Measurements from ENCODE around the gene PTCHD1. TPM values are rescaled to one million over a fixed set of nuclear protein-coding genes. Genes with fewer than 3 reads are reported as not detected.

PTCHD1 gene
- total RNA-seq, 1 donor from 2014 or later, result 3.4 TPM

GRCh38 chrX:23390979-23391378 is 56.3 kb downstream of the PTCHD1 start:
- H3K9me3 ChIP-seq, result no peaks in the 10 kb centered on the region
- no peak overlapping the region for H3K27ac ChIP-seq
- no peaks in the 10 kb centered on the region for H3K4me1 ChIP-seq
- DNase-seq (ENCODE audit: extremely low spot score in 2 of 2), result no peak
- H3K4me3 ChIP-seq, result no peak overlapping the region
- TF ChIP-seq POLR2A (IDR thresholded peaks at IDR 0.05) (no peak), CTCF (IDR thresholded peaks at IDR 0.05) (no peak)
- no peaks in the 10 kb centered on the region for H3K36me3 ChIP-seq
- H3K27me3 ChIP-seq, result no peaks in the 10 kb centered on the region
- intact Hi-C loops (cut with DNase I), result no loop called here

GRCh38 chrX:23392195-23392594 is 57.5 kb downstream of the PTCHD1 start:
- Histone ChIP-seq H3K27me3 (no peaks in the 10 kb centered on the region), H3K27ac (no peak overlapping the region), H3K4me1 (no peaks in the 10 kb centered on the region), H3K9me3 (no peaks in the 10 kb centered on the region), H3K4me3 (no peak overlapping the region), H3K36me3 (no peaks in the 10 kb centered on the region)
- intact Hi-C loops (cut with DNase I), result no loop called here
- TF ChIP-seq CTCF (IDR thresholded peaks at IDR 0.05) (no peak), POLR2AphosphoS5 (IDR thresholded peaks at IDR 0.05; ENCODE audit: insufficient read depth in 1 of 2, low read depth in 1 of 2) (no peak), POLR2A (IDR thresholded peaks at IDR 0.05) (no peak)
- no peak for DNase-seq (ENCODE audit: extremely low spot score in 2 of 2)

GRCh38 chrX:23394421-23394820 is 59.8 kb downstream of the PTCHD1 start:
- H3K9me3 ChIP-seq, result no peaks in the 10 kb centered on the region
- TF ChIP-seq POLR2A (IDR thresholded peaks at IDR 0.05), result no peak
- TF ChIP-seq CTCF (IDR thresholded peaks at IDR 0.05), result no peak
- no peak for TF ChIP-seq POLR2AphosphoS5 (IDR thresholded peaks at IDR 0.05; ENCODE audit: insufficient read depth in 1 of 2, low read depth in 1 of 2)
- no peak overlapping the region for H3K27ac ChIP-seq
- no peaks in the 10 kb centered on the region for H3K36me3 ChIP-seq
- no peak overlapping the region for H3K4me3 ChIP-seq
- H3K4me1 ChIP-seq, result no peaks in the 10 kb centered on the region
- intact Hi-C loops (cut with DNase I), result no loop called here
- no peak for DNase-seq (ENCODE audit: extremely low spot score in 2 of 2)
- no peaks in the 10 kb centered on the region for H3K27me3 ChIP-seq

- Histone ChIP-seq H3K4me1 (no peaks in the 10 kb centered on the region), H3K27me3 (no peaks in the 10 kb centered on the region), H3K4me3 (no peak overlapping the region), H3K36me3 (no peaks in the 10 kb centered on the region), H3K27ac (no peak overlapping the region), H3K9me3 (no peaks in the 10 kb centered on the region)
- no peak for DNase-seq (ENCODE audit: extremely low spot score in 2 of 2)
- TF ChIP-seq CTCF (IDR thresholded peaks at IDR 0.05), result no peak
- no peak for TF ChIP-seq POLR2A (IDR thresholded peaks at IDR 0.05)
- TF ChIP-seq POLR2AphosphoS5 (IDR thresholded peaks at IDR 0.05; ENCODE audit: insufficient read depth in 1 of 2, low read depth in 1 of 2), result no peak
- intact Hi-C loops (cut with DNase I), result no loop called here
These were observed 61.6 kb downstream of the PTCHD1 start for GRCh38 chrX:23396263-23396662.

GRCh38 chrX:23398570-23398969 is 63.9 kb downstream of the PTCHD1 start:
- no peak for DNase-seq (ENCODE audit: extremely low spot score in 2 of 2)
- Histone ChIP-seq H3K4me1 (no peaks in the 10 kb centered on the region), H3K9me3 (no peaks in the 10 kb centered on the region), H3K4me3 (no peak overlapping the region), H3K27me3 (no peaks in the 10 kb centered on the region), H3K36me3 (no peaks in the 10 kb centered on the region), H3K27ac (no peak overlapping the region)
- TF ChIP-seq CTCF (IDR thresholded peaks at IDR 0.05), result no peak
- TF ChIP-seq POLR2AphosphoS5 (IDR thresholded peaks at IDR 0.05; ENCODE audit: insufficient read depth in 1 of 2, low read depth in 1 of 2), result no peak
- no peak for TF ChIP-seq POLR2A (IDR thresholded peaks at IDR 0.05)
- intact Hi-C loops (cut with DNase I), result no loop called here
